ENCODE results near the gene OR4N5. TPM values are rescaled to one million over a fixed set of nuclear protein-coding genes. Genes with fewer than 3 reads are reported as not detected.

OR4N5 gene
- total and polyA plus RNA-seq, 2 of the 8 experiments (the other 6 are each of a cell fraction or from before 2014, with no cell fraction given) = not detected

GRCh38 chr14:20194101-20194500 is 55.5 kb downstream of the OR4N5 start (continued):
- TF ChIP-seq CHD7 (IDR thresholded peaks at IDR 0.05; ENCODE audit: insufficient replicate concordance, low read length) = no peak
- no peak for TF ChIP-seq E2F6 (IDR thresholded peaks at IDR 0.05)
- TF ChIP-seq NANOG (IDR thresholded peaks at IDR 0.05; ENCODE audit: insufficient read depth, low read depth, low read length, poor library complexity, severe bottlenecking) = no peak
- no peak for TF ChIP-seq MAFK (IDR thresholded peaks at IDR 0.05; ENCODE audit: low read depth, low read length)
- TF ChIP-seq KDM4A (IDR thresholded peaks at IDR 0.05; ENCODE audit: low read depth, low read length, severe bottlenecking) = no peak
- TF ChIP-seq BCL11A (IDR thresholded peaks at IDR 0.05; ENCODE audit: low read depth in 2 of 2, low read length in 2 of 2) = no peak
- TF ChIP-seq, protein P1, sequence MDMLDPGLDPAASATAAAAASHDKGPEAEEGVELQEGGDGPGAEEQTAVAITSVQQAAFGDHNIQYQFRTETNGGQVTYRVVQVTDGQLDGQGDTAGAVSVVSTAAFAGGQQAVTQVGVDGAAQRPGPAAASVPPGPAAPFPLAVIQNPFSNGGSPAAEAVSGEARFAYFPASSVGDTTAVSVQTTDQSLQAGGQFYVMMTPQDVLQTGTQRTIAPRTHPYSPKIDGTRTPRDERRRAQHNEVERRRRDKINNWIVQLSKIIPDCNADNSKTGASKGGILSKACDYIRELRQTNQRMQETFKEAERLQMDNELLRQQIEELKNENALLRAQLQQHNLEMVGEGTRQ (IDR thresholded peaks at IDR 0.05; ENCODE audit: low read length) = no peak
- no peak for TF ChIP-seq RBBP5 (IDR thresholded peaks at IDR 0.05; ENCODE audit: borderline replicate concordance, low read depth, low read length)
- TF ChIP-seq POLR2A (IDR thresholded peaks at IDR 0.05; ENCODE audit: control extremely low read depth in 1 of 2, low read depth in 2 of 2, low read length in 2 of 2) = no peak
- no peak for TF ChIP-seq SIN3A (conservative IDR thresholded peaks at IDR 0.05 in 1 of 2, IDR thresholded peaks at IDR 0.05 in 1 of 2; ENCODE audit: low read depth in 1 of 2, low read length in 2 of 2)
